Activated CD4-positive, alpha-beta T cell treated with anti-CD3 and anti-CD28 coated beads, Interleukin-2, amount 50 U/mL, for 48 hours (primary cell): ENCODE results near the gene VEGFC.

Experiments
- DNase-seq, 2 experiments: peaks; one replicate each; pipeline ENCODE4 v3.0.0-alpha.2; 2020

VEGFC gene

GRCh38 chr4:176758731-176759130 is 34.0 kb downstream of the VEGFC start:
- no peak for DNase-seq

DNA sequence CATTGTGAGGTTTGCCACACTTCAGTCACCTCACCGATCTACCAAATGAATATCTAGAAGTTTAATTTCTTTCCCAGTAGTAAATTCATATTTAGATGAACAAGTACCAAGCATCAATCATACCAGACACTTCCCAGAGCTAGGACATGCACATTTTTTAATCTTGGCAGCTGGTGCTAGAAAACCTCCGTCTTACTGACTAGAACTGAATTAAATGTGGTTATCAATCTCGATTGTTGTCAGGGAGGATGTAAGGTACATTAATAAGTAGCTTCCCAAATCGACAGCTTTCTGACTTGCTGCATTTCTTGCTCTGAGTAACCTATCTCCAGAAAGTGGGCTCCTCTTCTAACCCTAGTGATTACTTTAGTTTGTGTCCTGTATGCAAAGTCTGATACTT is 34.4 kb downstream of the VEGFC start:
- DNase-seq, result no peak

DNA sequence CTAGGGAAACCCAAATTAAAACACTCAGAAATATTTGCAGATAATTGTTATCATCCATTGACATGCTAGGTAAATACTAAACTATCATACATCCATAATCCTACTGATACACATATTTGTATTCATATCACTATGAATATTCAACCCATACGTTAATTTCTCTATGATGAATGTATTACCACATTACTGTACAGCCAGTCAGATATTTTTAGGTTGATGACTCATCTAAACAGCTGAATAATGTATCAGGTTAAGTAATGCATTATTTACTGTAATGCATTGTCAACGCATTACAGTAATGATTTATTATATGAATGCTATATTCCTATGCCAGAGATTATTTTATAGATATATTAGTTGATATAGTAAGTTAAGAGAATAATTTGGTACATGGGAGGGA is 37.1 kb downstream of the VEGFC start:
- DNase-seq, result no peak

- DNase-seq, result no peak
These were observed 37.7 kb downstream of the VEGFC start for GRCh38 chr4:176755001-176755400.

DNA sequence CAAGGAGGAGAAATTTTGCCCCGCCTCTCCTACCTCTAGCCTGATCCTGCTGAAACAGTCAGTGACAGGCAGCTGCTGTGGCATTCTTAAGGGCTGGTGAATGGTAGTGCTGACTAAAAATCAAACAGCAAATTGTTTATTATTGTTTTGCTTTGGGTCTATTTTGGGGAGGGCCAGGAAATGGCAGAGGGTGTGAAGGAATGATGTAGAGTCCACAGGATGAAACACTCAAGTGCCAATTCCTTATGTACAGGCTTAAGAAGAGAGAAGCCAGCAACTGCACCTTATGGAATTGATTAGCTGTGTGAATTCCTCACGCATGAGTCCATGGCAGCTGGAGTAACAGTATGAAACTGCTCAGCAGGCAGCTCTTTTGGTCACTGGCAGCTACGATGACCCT is 39.7 kb downstream of the VEGFC start:
- DNase-seq, result no peak

DNA sequence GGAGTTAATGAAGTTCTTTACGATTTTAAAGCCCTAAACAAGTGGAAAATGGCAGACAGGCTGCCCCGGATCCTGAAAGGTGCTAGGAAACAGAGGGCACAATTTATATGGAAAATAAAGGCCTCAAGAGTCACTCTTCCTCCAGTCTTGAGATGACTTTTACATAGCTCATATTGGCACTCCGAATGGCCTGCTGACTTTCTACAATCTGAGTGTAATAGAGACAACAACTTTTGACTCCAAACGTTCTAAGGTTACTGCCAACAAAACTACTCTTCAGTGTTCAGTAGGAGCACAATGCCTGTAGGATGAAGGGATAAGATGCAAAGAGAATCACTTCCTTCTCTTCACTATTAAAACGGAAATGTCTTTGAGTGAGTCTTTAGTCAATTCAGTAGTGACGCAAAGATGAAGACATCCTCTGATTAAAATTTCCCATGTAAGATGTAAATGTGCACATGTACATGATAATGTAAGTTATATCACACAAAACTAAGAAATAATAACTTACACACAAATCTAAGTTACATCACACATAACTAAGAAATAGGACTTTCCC is 40.5 kb downstream of the VEGFC start:
- no peak for DNase-seq

DNA sequence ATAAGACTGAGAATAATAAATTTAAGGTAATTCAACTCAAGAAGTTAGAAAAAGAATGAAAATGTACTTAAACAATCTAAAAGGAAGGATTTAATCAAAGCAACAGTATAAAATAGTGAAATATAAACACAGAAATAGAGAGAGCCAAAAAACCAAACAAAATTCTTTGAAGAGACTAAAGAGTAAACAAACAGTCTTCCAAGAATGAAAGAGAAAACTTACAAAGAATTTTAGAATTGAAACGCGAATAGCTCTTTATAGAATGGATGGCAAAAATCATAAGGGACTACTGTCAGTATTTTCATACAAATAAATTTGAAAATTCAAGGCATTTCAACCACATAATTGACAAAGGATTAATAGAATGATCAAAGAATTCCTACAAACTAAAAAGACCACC is 41.7 kb downstream of the VEGFC start:
- DNase-seq, result no peak

- DNase-seq, result no peak
These were observed 45.9 kb downstream of the VEGFC start for GRCh38 chr4:176746846-176747245.

GRCh38 chr4:176745902-176746301 is 46.8 kb downstream of the VEGFC start:
- DNase-seq, result no peak

GRCh38 chr4:176744091-176744490 is 48.6 kb downstream of the VEGFC start:
- no peak for DNase-seq

GRCh38 chr4:176742211-176742610 is 50.5 kb downstream of the VEGFC start:
- DNase-seq, result no peak

- DNase-seq, result no peak
These were observed 51.5 kb downstream of the VEGFC start for GRCh38 chr4:176741253-176741652.

DNA sequence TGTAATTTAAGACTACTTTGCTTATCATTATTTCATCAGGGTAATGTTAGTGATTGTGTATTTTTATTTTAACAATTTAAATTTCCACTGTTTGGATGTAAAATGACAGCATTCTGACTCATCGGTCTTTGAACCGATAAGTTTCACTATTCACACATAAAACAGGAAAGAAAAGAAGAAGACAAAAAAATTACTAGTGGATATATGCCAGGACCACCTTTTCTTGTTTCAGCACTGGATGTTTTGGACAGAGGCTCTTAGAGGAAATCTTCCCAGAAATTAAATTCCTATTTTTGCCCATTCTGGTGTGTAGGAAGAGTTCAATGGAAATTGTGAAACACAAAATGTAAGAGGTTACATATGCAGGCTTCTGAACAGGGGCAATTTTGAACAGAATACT is 57.4 kb downstream of the VEGFC start:
- no peak for DNase-seq

GRCh38 chr4:176734461-176734860 is 58.3 kb downstream of the VEGFC start:
- no peak for DNase-seq

- no peak for DNase-seq
These were observed 63.2 kb downstream of the VEGFC start for GRCh38 chr4:176729489-176729888.

DNA sequence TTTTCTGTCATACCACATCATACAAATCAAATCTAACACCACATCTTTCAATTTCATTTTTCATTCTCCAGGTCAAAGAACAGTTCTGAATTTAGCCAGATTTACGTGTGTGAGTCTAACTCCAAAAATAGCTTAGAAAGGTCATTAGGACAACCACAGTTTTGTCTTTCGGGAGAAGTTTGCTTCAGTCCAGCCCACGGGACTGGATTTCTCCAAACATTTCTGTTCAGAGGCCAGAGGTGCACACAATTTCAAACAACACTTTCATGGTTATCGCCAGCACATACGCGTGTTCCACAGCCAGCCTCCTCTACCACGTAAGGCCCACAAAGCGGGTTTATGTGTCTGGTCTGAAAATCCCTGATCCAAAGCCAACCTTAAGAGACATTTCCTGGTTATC is 65.9 kb downstream of the VEGFC start:
- no peak for DNase-seq

GRCh38 chr4:176721459-176721858 is 71.3 kb downstream of the VEGFC start:
- DNase-seq, result no peak

- DNase-seq, result no peak
These were observed 73.8 kb downstream of the VEGFC start for GRCh38 chr4:176718881-176719280.

- DNase-seq, result no peak
These were observed 75.5 kb downstream of the VEGFC start for GRCh38 chr4:176717237-176717636.

GRCh38 chr4:176709417-176709816 is 83.3 kb downstream of the VEGFC start:
- DNase-seq, result no peak

DNA sequence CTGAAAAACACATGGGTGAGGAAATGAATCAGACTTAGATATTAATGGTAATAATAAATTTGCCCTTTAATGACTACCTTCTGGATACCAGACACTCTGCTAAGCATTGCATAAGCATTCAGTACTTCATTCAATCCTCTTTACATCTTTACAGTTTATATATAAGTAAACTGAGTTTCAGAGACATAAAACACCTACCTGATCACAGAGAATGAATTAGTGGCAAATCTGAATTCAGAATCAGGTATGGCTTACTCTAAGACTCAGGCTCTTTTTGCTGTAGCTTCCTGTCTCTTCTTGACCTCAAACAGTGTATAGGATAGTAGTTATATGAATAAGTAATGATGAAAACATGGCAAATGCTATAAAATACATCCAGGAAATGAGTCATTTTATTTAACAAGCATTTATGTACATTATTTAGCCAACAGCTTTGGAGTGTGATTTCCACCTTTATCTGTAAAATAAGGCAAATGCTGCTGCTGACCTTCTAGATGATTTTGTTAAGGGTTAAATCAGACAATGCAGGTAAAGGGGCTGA is 83.9 kb downstream of the VEGFC start:
- DNase-seq, result no peak

- DNase-seq, result no peak
These were observed 102.0 kb downstream of the VEGFC start for GRCh38 chr4:176690716-176691115.

GRCh38 chr4:176680668-176681180 is 112.0 kb downstream of the VEGFC start:
- DNase-seq, result no peak

GRCh38 chr4:176676901-176677300 is 115.8 kb downstream of the VEGFC start:
- no peak for DNase-seq

GRCh38 chr4:176675810-176676209 is 116.9 kb downstream of the VEGFC start:
- no peak for DNase-seq
